ENCODE data around the gene PEDS1. TPM values are rescaled to one million over a fixed set of nuclear protein-coding genes. Genes with fewer than 3 reads are reported as not detected.

The PEDS1 gene
- total and polyA plus RNA-seq, 10 of the 15 experiments (the other 5 are each of a cell fraction or from before 2014, with no cell fraction given), result 1.7 to 25.6 (median 16.8) TPM

- TF ChIP-seq POLR2AphosphoS2 (IDR thresholded peaks at IDR 0.05; ENCODE audit: low read depth, low read length) (peak; percentile 88; the same call in 1 of the 2 replicates), E2F4 (IDR thresholded peaks at IDR 0.05; ENCODE audit: low read depth, low read length) (no peak), TCF3 (IDR thresholded peaks at IDR 0.05; ENCODE audit: borderline replicate concordance, insufficient read depth, low read depth, low read length) (no peak), IKZF1 (conservative IDR thresholded peaks at IDR 0.05) (peak; percentile 76), BCL3 (IDR thresholded peaks at IDR 0.05; ENCODE audit: borderline replicate concordance, insufficient read depth, low read depth, low read length, poor library complexity, severe bottlenecking) (no peak), SKIL (IDR thresholded peaks at IDR 0.05; ENCODE audit: low read depth, poor library complexity, severe bottlenecking) (no peak), EZH2 (IDR thresholded peaks at IDR 0.05; ENCODE audit: borderline replicate concordance, control insufficient read depth, low read depth, low read length) (no peak), MYB (IDR thresholded peaks at IDR 0.05; ENCODE audit: borderline replicate concordance, low read depth, low read length) (no peak), SMAD1 (IDR thresholded peaks at IDR 0.05; ENCODE audit: low read depth, partially characterized antibody) (no peak), BACH1 (IDR thresholded peaks at IDR 0.05; ENCODE audit: borderline replicate concordance) (peak; percentile 67; the same call in 1 of the 2 replicates), ZSCAN29 (IDR thresholded peaks at IDR 0.05) (0 out of 2 replicates have a peak, but pooled peaks have one; percentile 26), CBX5 (IDR thresholded peaks at IDR 0.05; ENCODE audit: low read depth) (no peak), ATF7 (IDR thresholded peaks at IDR 0.05; ENCODE audit: low read depth) (no peak), CBFB (IDR thresholded peaks at IDR 0.05; ENCODE audit: low read depth) (0 out of 2 replicates have a peak, but pooled peaks have one; percentile 1), CEBPZ (IDR thresholded peaks at IDR 0.05; ENCODE audit: low read depth, low read length) (no peak)
- TF ChIP-seq, protein P1, sequence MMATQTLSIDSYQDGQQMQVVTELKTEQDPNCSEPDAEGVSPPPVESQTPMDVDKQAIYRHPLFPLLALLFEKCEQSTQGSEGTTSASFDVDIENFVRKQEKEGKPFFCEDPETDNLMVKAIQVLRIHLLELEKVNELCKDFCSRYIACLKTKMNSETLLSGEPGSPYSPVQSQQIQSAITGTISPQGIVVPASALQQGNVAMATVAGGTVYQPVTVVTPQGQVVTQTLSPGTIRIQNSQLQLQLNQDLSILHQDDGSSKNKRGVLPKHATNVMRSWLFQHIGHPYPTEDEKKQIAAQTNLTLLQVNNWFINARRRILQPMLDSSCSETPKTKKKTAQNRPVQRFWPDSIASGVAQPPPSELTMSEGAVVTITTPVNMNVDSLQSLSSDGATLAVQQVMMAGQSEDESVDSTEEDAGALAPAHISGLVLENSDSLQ (IDR thresholded peaks at IDR 0.05), result no peak
- TF ChIP-seq, protein P2, sequence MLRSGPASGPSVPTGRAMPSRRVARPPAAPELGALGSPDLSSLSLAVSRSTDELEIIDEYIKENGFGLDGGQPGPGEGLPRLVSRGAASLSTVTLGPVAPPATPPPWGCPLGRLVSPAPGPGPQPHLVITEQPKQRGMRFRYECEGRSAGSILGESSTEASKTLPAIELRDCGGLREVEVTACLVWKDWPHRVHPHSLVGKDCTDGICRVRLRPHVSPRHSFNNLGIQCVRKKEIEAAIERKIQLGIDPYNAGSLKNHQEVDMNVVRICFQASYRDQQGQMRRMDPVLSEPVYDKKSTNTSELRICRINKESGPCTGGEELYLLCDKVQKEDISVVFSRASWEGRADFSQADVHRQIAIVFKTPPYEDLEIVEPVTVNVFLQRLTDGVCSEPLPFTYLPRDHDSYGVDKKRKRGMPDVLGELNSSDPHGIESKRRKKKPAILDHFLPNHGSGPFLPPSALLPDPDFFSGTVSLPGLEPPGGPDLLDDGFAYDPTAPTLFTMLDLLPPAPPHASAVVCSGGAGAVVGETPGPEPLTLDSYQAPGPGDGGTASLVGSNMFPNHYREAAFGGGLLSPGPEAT (IDR thresholded peaks at IDR 0.05; ENCODE audit: low read depth), result no peak
These were observed 40.8 kb downstream of the PEDS1 start, which contains the start of gene UBE2V1 (continued) for GRCh38 chr20:50112512-50113419.

All from GM12878 (cell line).